HG03575 (cell line): ENCODE results near the gene GCSAML.
"Not testable (repeated sequence)": the region's sequence is repeated elsewhere in the genome, so short reads cannot be mapped to it uniquely, and the experiment has no call there.

Experiments
- ATAC-seq: cut with Tn5 transposase; IDR thresholded peaks from one replicate; pipeline ENCODE4 v1.9.1; 2021; ENCODE audit not compliant: unreplicated experiment, insufficient number of reproducible peaks, low FRiP score; ENCODE audit errors: extremely low read depth

GCSAML gene

DNA sequence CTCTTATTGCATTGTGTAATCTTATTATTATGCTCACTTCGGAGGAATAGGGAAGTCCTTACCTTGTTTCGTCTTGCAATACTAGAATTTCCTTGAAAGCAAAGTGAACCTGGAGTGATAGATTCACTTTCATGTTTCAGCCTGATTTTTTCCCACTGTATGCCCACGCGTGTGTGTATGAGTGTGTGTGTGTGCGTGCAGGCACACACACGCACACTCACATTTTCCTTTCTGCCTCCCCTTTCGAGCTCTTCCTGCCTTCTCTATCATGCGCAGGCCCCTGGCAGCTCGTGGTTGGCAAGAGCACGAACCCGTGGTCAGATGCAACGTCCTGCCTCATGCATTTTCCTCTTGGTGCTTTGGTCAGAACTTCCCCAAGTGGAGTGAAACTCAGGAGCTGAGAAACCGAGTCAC is at the start of gene GCSAML:
GCSAML (plus strand) TSS at position 366 of the 414 bp plus-strand sequence. CDS start 58 bp downstream, outside the sequence.
- ATAC-seq: no peak

DNA sequence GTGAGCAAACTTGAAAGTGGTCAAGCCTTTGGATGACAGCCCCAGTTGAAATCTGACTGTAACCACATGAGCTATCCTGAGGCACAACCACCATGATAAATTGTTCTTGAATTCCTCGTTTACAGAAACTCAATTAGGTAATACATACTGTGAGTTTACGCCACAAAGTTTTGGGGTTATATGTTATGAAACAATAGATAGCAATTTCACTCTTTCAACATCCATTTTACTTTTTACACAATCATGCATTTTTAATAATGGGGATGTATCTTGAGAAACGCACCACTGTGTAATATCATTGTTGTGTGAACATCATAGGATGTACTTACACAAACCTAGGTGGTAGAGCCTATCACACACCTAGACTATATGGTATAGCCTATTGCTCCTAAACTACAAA is 48.1 kb upstream of the GCSAML start:
- no peak for ATAC-seq

DNA sequence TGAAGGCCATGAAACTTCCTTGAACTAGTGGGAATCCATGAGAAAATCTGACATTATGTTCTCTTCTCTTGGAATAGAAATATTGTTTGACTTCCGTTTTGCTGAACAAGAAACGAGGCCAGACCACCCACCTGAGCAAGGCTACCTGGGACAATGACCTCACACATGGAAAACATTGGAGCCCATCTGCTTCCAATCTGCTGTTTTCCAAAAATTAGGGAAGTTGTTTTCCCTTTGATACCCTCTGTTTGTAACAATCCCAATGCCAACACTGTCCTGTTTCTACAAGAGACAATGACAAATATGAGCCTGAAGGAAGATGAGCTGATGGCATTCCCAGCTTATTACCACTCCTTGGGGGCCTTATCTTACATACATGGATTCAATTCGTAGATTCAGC is 42.1 kb upstream of the GCSAML start:
- no peak for ATAC-seq

DNA sequence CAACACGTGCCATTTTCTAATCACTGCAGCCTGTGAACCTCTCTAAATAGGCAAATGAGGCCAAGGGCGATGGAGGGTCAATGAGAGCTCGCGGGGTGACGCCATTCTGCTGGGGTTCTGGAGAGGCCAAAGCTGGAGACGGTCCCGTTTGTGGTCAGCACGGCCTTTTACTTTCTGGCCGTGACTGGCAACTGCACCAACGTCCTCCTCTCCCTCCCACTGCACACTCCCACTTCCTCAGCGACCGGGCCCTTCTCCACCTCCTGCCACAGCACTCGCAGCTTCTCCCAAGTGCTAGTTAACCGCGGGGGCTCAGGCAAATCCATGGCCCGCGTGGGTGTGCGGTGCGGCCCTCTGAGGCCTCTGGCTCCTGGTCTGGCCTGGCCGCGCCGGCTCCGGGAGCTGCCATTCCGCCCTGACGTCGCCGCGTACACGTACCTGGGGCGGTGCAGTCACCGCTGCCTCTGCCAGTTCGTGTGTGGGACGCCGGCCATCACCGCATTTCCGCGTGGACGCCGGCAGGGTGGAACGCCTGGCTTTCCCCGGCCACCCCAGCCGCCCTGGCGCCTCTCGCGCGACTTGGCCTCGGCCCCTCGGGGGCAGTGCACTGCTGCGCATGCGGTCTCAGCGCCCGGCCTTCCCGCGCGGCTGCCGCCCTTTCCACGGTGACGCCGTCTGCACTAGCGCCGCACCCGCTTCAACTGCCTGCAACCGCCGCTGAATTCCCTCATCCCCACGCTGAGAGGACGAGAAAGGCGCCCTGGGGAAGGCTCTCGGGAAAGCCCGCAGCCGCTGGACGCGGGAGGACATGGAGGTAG is 30.9 kb upstream of the GCSAML start:
- no peak for ATAC-seq

DNA sequence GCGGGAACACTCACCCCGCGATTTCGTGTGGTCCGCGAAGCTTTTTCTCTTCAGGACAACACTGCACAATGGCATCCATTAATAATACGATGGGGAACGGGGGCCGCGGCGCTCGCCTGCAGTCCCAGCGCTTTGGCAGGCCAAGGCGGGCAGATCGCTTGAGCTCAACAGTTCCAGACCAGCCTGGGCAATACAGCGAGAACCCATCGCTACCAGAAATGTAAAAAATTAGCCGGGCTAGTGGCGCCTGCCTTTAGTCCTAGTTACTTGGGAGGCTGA is 30.4 kb upstream of the GCSAML start:
- no peak for ATAC-seq

DNA sequence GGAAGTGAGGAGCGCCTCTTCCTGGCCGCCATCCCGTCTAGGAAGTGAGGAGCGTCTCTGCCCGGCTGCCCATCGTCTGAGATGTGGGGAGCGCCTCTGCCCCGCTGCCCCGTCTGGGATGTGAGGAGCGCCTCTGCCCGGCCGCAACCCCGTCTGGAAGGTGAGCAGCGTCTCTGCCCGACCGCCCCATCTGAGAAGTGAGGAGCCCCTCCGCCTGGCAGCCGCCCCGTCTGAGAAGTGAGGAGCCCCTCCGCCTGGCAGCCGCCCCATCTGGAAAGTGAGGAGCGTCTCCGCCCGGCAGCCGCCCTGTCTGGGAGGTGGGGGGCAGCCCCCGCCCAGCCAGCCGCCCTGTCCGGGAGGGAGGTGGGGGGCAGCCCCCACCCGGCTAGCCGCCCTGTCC is 27.0 kb upstream of the GCSAML start:
- not testable (repeated sequence) for ATAC-seq

DNA sequence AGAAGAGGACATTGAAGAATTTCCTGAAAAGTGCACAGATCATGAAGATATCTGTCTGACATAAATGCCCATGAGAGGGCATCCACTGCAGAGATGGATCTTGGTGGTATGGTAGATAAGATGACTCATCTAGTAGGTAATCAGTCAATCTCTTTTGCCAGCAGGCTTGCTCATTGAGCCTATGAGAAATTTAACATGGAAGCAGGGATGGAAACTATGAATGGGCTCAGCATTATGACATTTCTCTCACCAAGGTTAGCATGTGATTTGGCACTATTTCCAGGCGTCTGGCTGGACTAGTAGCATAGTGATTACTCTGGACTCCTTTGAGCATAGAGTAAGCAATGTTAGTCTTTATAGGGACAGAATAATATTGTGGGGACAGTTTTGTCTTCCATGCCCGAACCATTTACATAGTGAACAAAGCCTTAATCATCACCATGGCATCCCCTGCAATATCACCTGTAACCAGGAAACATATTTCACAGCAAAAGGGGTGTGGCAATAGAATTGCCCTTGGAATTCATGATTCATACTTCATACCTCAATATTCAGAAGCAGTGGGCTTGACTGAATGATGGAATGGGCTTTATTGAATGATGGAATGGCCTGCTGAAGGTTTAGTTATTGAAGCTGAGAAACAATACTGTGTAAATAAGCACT is 20.0 kb upstream of the GCSAML start:
- ATAC-seq: no peak

DNA sequence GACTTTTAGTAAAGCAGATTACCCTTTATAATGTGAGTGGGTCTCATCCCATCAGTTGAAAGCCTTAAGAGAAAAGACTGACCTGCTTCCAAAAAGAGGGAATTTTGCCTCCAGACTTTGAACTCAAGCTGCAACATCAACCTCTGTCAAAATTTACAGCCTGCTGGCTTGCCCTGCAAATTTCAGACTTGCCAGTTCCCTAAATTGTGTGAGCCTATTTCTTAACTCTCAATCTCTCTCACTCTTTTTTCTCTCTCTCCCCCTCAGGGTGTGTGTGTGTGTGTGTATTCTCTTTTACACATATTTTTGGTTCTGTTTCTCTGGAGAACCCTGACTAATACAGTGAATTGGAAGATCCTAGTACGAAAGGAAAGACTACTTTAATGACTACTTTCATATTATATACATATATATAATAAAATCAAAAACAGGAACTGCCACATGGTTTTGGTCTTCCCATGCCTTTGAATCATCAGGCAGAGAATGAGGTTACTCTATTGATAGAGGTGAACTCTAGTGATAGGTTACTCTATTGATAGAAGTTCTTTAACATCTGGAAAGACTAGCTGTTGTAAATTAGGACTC is 19.1 kb upstream of the GCSAML start:
- ATAC-seq: no peak

DNA sequence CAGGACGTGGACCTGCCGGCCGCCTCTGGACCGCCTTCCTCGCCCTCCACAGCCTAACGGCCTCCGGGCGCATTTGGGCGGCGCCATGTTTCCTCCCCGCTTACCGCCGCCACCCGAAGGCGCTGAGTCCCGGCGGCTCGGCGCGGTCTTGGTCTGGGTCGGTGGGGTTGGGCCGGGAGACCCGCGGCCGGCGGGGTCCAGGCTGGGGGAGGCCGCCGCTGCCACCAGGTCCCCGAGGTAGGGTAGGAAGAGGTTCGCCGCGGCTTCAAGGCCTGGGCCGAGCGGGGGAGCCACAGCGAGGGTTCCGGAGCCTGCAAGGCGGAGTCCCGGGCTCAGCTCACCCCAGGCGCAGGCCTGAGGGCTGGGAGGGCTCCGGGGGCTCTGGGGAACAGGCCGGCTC is 18.1 kb upstream of the GCSAML start:
- no peak for ATAC-seq

DNA sequence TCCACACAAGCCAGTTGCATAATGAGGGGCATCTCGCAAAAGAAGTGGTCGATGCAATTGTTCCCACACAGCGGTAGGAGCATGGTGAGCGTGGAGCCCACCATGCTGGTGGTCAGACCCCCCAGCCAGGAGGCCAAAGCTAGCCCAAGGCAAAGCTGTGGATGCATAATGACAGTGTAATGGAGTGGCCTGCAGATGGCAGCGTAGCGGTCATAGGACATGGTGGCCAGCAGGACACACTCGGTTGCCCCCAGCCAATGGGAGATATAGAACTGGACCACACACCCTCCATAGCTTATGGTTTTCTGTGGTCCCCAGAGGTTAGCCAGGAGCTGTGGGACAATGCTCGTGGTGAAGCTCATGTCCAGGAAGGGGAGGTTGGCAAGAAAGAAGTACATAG is 17.0 kb upstream of the GCSAML start:
- ATAC-seq: no peak

DNA sequence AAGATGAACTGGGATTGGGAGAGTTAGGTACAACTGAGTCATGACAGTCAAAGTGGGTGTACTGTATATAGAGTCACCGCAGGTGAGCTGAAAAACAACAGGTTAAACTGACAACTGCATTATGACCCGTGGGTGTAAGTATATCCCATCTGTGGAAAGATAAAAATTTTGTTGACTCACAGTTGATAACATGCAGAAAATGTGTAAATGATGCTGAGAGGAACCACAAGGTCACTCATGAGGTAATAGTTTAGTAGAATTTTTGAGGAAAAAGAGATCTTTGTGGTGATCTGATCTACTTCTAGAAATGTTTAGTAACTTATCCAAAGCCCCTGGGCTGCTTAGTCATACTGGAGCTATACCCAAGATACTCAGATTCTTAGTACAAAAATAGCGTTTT is 13.5 kb upstream of the GCSAML start:
- no peak for ATAC-seq

DNA sequence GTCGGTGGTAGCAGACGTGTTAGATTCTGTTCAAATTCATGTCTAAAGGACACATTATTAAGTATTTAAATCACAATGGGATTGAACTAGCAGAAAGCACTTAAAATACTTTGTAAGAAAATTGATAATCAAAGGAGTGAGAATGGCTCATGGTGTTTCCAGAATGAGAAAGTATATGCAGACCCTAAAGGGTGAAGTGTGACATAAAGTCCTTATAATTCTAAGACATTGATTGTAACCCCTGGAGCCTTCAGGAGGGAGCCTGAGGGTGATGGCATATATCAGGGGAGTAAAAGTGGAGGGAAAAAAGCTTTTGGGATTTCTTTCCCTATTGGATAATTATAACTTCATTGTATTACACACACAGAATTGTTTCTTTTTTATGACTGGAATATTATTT is 12.6 kb upstream of the GCSAML start, which contains the start of gene OR2C3:
OR2C3 (minus strand) TSS at position 101 of the 400 bp plus-strand sequence. CDS start 3,929 bp downstream, outside the sequence.
- ATAC-seq: no peak

DNA sequence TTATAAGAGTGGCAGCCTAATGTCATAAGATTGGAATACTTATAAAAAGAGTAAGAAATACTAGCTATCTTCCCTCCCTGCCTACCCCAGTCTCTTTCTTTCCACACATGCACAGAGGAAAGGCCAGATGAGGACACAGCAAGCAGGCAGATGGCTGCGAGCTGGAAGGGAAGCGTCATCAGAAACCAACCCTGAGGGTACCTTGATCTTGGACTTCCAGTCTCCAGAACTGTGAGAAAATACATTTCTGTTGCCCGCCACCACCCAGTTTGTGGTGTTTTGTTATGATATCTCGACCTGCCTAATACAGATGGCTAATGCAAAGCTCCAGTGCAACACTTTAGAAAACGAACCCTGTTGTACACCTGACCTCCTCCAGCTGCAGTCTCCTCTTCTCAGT is 10.4 kb upstream of the GCSAML start:
- no peak for ATAC-seq

DNA sequence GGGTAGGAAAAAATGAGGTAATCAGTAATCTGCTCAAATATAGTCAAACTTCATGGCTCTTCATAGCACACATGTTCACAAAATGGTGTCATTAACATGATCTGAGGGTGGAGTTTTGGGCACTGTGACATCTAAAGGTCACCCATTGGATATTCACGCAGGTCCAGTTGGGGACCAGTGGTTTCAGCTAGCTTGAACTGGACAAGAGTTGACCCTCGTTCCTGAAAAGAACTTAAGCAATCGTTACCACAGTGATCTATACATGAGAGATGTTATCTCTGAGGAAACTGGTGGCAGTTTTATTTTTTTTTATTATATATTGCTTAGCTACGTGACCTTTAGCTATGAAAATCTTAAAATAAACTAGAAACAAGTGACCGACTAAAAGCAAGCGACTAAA is 9.7 kb upstream of the GCSAML start:
- no peak for ATAC-seq

DNA sequence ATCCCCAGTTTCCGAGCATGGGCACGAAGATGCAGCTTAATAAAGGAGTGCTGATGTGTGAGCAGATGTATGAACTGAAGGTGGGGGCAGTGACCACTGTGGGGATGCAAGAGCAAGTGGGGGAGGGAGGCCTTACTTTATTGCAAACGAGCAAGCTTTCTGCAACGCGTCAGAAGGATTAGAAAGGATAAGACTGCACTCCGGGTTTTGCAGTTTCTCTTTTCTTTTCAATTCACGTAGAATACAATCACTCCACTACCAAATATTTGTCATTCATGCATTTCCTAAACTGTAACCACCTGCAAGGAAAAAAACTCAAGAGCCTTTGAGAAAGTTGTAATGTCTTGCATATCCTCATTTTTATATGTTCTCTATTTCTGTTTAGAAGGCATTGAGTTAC is 8.4 kb upstream of the GCSAML start:
- no peak for ATAC-seq

DNA sequence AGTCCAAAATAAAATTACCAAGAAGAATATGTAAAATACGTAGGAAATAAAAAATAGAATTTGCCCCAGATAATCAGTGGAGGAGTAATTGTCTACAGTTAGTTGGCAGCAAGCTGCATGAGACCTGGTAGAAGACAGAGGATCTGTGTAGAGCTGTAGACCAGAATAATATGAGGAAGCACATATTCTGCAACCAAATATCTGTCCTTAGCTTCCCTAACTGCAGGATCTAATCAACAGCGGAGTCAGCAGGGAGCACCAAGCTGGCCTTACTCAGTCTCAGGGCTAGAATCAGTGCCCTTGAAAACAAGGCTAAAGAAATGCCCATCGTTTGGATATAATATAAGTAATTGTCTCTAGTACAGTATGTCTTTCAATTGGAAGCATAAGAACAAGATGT is 6.1 kb upstream of the GCSAML start:
- no peak for ATAC-seq

DNA sequence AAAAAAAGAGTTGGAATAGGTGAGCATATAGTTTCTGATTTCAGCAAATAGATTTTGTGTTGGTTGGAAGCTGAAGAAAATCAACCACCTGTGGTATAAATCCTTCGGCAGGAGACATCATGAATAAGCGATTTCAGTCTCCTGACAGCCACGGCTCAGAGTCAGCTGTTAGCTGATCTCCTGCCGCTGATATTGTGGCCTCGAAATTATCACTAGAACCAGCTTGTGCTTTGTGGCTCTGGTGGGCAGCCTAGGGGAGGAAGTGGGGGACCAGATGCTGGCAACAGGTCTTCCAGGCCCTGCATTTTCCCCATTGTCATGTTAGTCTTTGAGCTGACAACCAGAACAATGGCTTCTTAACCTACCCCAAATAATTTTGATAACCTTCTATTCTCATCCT is 842 bp upstream of the GCSAML start:
- ATAC-seq: no peak

DNA sequence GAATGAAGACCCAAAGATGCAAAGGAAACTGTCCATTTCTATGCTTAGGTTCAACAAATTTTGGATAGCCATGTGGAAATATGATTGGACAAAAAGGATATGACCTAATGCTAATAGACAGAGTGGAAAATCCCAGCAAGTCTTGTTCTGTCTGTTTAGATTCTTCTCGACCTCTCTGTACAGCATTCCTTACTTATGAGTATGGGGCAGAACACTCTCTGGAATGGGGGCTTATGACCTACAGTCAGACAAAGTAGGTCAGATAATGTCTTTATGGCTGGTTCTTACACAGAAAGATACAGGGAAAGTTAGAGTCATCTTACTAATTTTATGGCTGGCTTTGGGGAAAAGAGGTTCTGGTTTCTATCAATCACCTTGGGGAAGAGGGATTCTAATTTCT is 2.8 kb downstream of the GCSAML start:
- ATAC-seq: no peak

DNA sequence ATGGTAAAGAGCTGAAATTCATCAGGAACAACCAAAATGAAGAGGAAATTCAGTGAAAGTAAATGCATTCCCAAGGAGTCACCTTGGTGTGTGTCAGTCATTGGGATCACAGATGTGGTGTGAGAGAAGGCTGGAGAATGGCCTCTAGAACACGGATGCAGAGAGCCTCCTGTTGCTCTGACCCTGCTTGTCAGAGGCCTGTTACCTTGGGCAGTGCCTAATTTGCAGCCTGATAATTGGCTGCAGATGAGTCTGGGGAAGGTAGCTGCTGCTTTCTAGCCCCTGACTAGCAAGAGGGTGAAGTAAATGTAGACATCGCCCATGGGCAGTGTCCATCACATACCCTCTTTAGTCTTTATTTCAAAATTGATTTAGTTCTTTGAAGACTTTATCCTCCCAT is 3.3 kb downstream of the GCSAML start:
- no peak for ATAC-seq

DNA sequence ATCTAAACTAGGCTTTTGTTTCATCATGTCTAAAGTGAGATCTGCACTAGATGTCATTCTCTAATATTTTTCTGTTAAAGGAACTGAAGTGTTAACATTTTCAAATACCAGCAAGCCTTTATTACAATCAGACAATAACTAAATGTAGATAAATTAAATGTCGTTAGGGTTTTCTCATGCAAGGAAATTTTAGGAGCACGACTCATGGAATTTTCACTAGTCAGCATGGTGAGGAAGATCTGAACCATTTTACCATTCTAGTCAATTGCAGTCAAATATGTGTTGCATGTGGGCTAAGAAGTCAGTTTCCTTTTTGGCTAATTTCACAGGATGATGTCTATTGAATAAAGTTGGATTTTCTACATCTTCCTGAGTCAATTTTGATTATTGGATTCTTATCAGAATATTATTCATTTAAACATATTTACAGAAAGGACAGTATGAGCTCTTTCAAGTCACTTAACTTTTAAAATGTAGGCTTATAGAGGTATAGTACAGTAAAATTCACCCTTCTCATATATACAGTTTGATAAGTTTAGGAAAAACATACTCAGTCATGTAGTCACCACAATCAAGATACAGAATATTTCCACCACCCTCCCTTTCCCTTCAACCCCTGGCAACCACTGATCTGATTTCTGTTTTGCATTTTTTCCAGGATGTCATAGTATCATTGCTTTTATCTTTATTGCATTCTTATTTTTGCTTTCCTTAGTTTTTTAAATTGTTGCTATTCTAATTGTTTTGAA is 9.2 kb downstream of the GCSAML start:
- ATAC-seq: no peak
